ENCODE results near the gene COL2A1.
A peak's percentile ranks its signal among the peaks of the same experiment; 100 is the strongest.

The COL2A1 gene

GRCh38 chr12:48034835-48035805 lies 30.8 kb upstream of the COL2A1 start:
- Mint-ChIP-seq H3K27ac (no peak overlapping the region), H3K9me3 (no peaks in the 10 kb centered on the region), H3K4me1 (peaks cover 9% of the 10 kb centered on the region), H3K4me3 (no peak overlapping the region), H3K27me3 (no peaks in the 10 kb centered on the region), H3K36me3 (no peaks in the 10 kb centered on the region)

GRCh38 chr12:48033451-48033850 lies 29.2 kb upstream of the COL2A1 start:
- no peaks in the 10 kb centered on the region for H3K27me3 Mint-ChIP-seq
- no peaks in the 10 kb centered on the region for H3K9me3 Mint-ChIP-seq
- H3K4me3 Mint-ChIP-seq = no peak overlapping the region
- H3K27ac Mint-ChIP-seq = no peak overlapping the region
- peaks cover 9% of the 10 kb centered on the region for H3K4me1 Mint-ChIP-seq
- H3K36me3 Mint-ChIP-seq = no peaks in the 10 kb centered on the region

DNA sequence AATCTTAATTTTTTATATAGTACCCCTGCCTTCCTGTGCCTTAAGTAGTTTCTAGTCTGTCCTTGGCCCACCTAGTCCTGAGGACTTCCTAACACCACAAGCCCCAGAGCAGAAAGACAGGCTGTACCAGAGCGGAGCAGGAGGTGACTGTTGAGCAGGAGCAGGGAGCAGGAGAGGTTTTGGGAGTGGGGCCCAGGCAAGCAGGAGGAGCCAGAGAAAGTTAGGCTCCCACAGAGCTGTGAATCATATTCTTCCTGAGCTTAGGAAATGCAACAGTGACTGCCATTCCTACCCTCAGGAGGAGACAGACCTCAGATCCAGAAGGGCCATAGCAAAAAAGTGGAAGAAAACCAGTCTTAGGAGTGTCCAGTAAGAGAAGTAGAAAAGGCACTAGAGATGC lies 28.3 kb upstream of the COL2A1 start:
- Mint-ChIP-seq H3K4me3 (no peak overlapping the region), H3K9me3 (no peaks in the 10 kb centered on the region)

GRCh38 chr12:48031135-48031960 lies 27.1 kb upstream of the COL2A1 start:
- no peak overlapping the region for H3K4me3 Mint-ChIP-seq
- H3K4me1 Mint-ChIP-seq = no peaks in the 10 kb centered on the region
- no peaks in the 10 kb centered on the region for H3K36me3 Mint-ChIP-seq
- no peaks in the 10 kb centered on the region for H3K9me3 Mint-ChIP-seq
- no peak overlapping the region for H3K27ac Mint-ChIP-seq
- peaks cover 1% of the 10 kb centered on the region for H3K27me3 Mint-ChIP-seq

More for the DNA sequence above, 28.3 kb upstream of the COL2A1 start:
- H3K4me1 Mint-ChIP-seq = peaks cover 3% of the 10 kb centered on the region
- H3K36me3 Mint-ChIP-seq = no peaks in the 10 kb centered on the region
- no peaks in the 10 kb centered on the region for H3K27me3 Mint-ChIP-seq
- no peak overlapping the region for H3K27ac Mint-ChIP-seq

- H3K27me3 Mint-ChIP-seq = peaks cover 1% of the 10 kb centered on the region
- no peaks in the 10 kb centered on the region for H3K4me1 Mint-ChIP-seq
- H3K36me3 Mint-ChIP-seq = no peaks in the 10 kb centered on the region
- H3K4me3 Mint-ChIP-seq = no peak overlapping the region
- H3K9me3 Mint-ChIP-seq = no peaks in the 10 kb centered on the region
- no peak overlapping the region for H3K27ac Mint-ChIP-seq
Measured at GRCh38 chr12:48030173-48030650, 25.9 kb upstream of the COL2A1 start.

- Mint-ChIP-seq H3K36me3 (no peaks in the 10 kb centered on the region), H3K4me3 (no peak overlapping the region), H3K9me3 (no peaks in the 10 kb centered on the region), H3K27ac (no peak overlapping the region), H3K4me1 (no peaks in the 10 kb centered on the region), H3K27me3 (peaks cover 1% of the 10 kb centered on the region)
Measured at GRCh38 chr12:48029491-48030172, 25.4 kb upstream of the COL2A1 start.

DNA sequence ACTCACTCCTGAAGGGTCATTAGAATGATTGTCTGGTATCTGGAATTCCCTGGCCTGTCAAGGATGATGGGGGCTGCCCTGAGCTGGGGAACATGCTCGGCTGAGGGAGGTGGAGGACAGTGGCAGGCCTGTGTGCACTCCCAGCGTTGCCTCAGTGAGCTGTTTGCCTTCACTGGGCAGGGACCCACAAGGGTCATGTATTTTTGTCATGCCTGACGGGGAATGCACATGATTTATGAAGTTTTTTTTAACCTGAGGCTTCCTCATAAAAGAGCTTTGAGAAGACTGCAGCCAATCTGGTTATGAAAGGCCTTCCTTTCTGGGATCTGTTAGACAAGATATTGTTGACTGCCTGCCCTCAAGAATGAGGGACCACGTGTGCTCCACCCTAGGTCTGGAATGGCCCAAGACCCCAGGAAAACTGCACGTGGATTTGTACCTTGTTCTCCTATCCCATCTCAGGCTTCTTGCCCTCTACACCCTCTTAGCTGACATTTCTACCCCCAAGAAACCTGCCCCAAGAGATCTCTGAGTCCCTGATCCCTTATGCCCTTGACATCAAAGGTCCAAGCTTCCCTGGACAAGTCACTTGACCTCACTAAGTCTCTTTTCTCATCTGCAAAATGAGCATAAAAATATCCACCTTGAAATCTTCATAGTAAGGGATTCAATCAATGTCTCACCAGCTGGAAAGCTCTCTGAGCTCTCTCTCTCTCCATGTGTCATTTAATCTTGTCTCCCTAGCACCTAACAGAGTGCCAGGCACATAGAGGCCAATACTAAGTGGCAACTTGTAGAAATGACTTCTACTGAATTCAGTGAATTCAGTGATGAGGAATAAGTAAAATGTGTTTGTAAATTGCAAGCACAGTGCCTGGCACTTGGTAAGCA lies 24.5 kb upstream of the COL2A1 start:
- Mint-ChIP-seq H3K27ac (no peak overlapping the region), H3K4me1 (no peaks in the 10 kb centered on the region), H3K27me3 (peaks cover 1% of the 10 kb centered on the region), H3K4me3 (no peak overlapping the region), H3K9me3 (no peaks in the 10 kb centered on the region), H3K36me3 (no peaks in the 10 kb centered on the region)

- Mint-ChIP-seq H3K27ac (no peak overlapping the region), H3K4me3 (no peak overlapping the region), H3K36me3 (no peaks in the 10 kb centered on the region), H3K4me1 (no peaks in the 10 kb centered on the region), H3K9me3 (no peaks in the 10 kb centered on the region), H3K27me3 (peaks cover 1% of the 10 kb centered on the region)
Measured at GRCh38 chr12:48027183-48028002, 23.1 kb upstream of the COL2A1 start.

DNA sequence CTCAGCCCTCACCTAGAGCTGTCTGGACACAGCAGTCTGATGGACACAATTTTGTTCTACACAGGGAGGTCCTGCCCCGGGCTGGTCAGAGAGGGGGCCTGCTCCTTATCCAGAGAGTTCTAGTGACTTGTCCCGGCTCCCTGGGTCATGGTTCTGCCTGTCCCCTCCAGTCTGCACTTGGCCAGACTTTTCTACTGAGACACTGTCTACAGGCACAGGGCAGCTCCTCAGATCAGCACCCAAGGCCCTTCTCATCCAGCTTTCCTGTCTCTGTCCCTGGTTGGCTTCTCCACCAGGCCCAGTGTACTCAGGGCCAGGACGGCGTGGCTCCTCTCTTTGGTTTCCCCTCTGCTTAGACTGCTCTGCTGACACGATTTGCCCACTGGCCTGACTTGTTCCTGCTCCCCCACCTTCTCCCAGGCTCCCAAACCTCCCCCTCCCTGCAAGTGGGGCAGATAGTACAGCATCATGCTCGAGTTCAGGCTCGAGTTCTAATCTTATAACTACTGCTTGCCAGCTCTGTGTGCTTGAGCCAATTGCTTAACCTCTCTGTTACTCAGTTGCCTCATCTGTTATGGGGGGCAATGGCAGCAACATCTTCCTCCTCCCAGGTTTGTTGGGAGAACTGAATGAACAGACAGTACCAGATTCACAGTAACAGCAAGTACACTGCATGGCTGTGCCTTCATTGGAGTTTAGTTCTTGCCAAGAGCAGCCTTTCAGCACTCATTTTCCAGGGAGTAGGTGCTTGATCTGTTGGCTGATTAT lies 22.0 kb upstream of the COL2A1 start:
- H3K9me3 Mint-ChIP-seq = no peaks in the 10 kb centered on the region
- H3K27ac Mint-ChIP-seq = no peak overlapping the region
- no peaks in the 10 kb centered on the region for H3K36me3 Mint-ChIP-seq
- no peak overlapping the region for H3K4me3 Mint-ChIP-seq
- peaks cover 5% of the 10 kb centered on the region for H3K27me3 Mint-ChIP-seq
- no peaks in the 10 kb centered on the region for H3K4me1 Mint-ChIP-seq

GRCh38 chr12:48025281-48025680 lies 21.0 kb upstream of the COL2A1 start:
- Mint-ChIP-seq H3K27me3 (peaks cover 5% of the 10 kb centered on the region), H3K4me3 (no peak overlapping the region), H3K9me3 (no peaks in the 10 kb centered on the region), H3K27ac (no peak overlapping the region), H3K36me3 (no peaks in the 10 kb centered on the region), H3K4me1 (no peaks in the 10 kb centered on the region)

DNA sequence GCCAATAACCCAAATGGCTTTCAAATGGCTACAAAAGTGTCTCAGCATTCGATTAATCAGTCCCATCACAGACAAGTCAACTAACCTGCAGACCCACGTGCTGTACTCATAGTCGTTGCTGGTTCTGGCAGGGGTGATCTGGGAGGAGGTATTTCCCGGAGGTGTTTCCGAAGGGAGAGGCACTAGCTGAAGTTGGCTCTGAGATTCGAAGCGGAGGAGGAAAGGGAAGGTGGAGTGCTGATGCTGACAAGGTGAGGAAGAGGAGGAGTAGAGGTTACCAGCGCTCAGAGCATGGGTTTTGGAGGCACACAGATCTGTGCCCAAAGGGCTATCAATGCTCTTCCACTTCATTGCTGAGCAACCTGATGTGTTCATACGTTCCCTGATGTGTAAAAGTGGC lies 20.5 kb upstream of the COL2A1 start:
- H3K4me1 Mint-ChIP-seq = no peaks in the 10 kb centered on the region
- no peak overlapping the region for H3K4me3 Mint-ChIP-seq
- H3K9me3 Mint-ChIP-seq = no peaks in the 10 kb centered on the region
- H3K36me3 Mint-ChIP-seq = no peaks in the 10 kb centered on the region
- peaks cover 5% of the 10 kb centered on the region for H3K27me3 Mint-ChIP-seq
- peak overlapping the region; percentile 66 for H3K27ac Mint-ChIP-seq

DNA sequence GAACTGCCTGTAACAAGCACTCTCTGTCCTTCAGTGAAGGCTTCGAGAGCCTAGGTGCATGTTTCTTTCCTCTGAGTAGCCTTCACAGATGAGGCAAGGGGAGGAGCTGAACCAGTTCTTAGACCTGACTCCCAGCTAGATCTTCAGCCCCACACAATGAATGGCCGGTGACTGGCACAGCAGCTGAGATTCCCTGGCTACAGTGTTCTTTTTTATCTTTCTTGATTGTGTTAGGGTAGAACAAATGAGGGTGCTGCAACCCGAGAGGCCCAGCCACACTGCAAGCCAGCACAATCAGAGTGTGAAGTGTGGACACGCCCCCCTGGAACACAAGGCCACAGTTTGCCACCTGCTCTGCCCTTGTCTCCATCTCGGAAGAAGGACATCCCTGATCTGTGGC lies 19.1 kb upstream of the COL2A1 start:
- Mint-ChIP-seq H3K36me3 (no peaks in the 10 kb centered on the region), H3K27me3 (peaks cover 8% of the 10 kb centered on the region), H3K9me3 (no peaks in the 10 kb centered on the region), H3K4me3 (no peak overlapping the region), H3K27ac (no peak overlapping the region), H3K4me1 (no peaks in the 10 kb centered on the region)

DNA sequence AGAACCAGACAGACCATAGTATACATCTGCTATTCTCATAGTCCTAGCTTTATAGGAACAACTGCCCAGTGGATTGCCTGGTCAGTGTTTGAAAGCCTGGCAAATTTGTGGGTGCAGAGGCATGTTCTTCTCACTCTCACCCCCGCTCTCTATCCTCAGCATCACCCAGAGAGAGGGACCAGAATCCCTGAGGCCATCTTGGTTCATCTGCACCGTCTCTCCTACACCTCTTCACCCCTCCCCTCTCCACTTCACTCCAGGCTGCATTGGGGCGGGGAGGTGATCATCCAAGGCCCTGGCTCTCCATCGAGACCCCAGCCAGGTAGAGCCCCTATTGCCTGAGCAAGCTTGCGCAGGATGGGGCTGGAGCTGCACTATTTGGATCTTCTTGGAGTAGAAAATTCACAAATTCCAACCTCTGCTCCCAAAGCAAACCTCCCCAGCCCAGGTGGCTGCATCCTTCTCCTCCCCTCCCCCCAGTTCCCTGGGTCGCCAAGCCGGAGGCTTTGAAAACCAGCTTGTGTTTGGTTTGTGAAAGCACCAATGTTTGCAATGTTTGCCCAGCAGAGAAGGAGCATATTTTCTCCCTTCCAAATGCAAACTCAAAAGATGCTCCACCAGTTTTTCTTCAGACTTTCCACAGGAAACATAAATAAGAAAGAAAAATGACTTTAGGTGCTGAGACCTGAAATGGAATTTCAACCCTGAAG lies 18.6 kb upstream of the COL2A1 start:
- Mint-ChIP-seq H3K9me3 (no peaks in the 10 kb centered on the region), H3K27ac (peak overlapping the region; percentile 30), H3K36me3 (no peaks in the 10 kb centered on the region), H3K4me3 (no peak overlapping the region), H3K4me1 (no peaks in the 10 kb centered on the region), H3K27me3 (peaks cover 8% of the 10 kb centered on the region)

All from activated naive CD4-positive, alpha-beta T cell treated with anti-CD3 and anti-CD28 coated beads, Interleukin-2, amount 50 U/mL, for 24 hours (primary cell).